Ammon's horn (tissue), 1 donor: ENCODE data around the gene MYO7B.
A peak's percentile ranks its signal among the peaks of the same experiment; 100 is the strongest.
"Not testable (repeated sequence)": the region's sequence is repeated elsewhere in the genome, so short reads cannot be mapped to it uniquely, and the experiment has no call there.

ENCODE experiments used
- DNase-seq: peaks from one replicate; pipeline ENCODE4 v3.0.0-alpha.2; 2016; ENCODE audit warnings: low spot score

The MYO7B gene

GRCh38 chr2:127524198-127524834 is 11.2 kb upstream of the MYO7B start:
- not testable (repeated sequence) for DNase-seq

DNA sequence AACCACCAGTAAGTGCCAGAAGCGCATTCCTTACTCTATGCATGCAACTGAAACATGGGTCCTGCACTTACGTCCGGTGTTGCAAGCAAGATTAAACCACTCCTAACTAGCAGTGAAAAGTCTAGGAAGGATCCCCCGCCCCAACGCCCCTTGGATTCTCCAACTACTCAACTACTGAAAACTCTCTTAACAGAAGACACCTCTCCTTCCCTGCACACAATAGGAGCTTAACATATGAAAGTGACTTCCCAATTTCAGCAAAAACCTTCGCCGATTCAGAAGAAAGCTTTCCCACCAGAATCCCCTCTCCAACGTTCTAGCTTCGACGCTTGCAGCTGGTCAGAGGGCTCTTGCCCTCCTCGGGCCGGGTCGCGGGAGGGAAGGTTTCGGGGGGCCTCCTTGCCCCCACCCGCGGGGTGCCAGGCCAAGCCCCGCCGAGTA is 9.8 kb upstream of the MYO7B start:
- no peak for DNase-seq

DNA sequence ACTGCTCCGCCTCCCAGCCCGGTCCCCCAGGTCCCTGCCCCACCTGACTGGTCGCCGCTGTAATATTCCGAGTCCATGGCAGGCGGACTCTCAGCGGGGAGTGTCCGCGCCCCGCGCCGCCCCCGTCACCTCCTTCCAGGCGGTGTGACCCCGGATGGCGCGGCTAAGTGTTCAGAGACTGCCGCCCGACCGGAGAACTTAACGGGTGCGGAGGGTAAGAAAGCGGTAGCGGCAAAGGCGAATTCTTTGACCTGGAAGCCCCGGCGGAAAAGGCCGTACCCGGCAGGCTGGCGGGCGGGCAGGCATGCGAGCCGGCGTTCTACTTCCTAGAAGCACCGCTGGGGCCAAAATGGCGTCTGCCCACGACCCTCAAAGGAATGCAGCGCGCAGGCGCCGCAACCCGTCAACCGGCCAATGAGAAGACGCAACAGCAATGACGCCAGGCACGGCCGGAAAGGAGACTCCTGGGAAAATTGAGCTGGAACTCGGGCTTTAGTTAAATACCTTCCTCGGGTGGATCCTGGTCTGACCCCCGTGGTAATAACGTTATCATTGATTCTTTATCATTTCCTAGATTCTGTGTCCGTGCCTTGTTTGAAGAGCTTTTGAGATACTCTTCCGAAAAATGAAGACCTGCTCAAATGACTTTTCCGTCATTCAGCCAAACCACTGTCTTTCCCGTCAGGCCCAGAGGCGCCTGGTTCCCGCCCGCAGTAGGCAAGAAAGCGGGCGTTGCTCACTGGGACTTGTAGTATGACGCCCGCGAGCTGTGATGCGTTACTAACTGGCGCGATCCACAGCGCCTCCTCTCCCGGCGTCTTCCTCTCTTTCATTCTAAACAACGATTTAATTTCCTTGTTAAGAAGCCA is 9.1 kb upstream of the MYO7B start, which contains the start of gene IWS1:
IWS1 (minus strand) TSS at position 358 of the 869 bp plus-strand sequence; CDS start at position 77, 281 bp downstream.
- peak; percentile 97 for DNase-seq

- no peak for DNase-seq
These were observed 8.3 kb upstream of the MYO7B start for GRCh38 chr2:127527001-127527804.

DNA sequence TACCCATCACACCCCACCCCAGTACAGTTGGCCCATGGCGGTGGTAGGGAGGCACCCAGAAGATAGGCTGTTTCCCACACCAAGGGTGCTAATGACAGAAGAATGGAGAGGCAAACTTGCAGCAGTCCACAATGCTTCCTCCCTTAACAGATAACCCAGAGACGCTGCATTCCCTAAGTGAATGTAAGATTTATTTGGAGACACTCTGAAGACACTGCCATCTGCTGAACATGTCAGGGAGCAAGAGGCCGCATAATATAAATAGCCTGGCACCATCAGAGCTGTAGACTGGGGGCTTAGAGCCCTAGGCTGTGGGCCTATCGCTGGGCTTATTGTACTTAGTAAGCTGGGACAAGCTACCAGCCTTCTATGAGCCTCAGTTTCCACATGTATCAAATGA is 7.0 kb upstream of the MYO7B start:
- DNase-seq, result no peak

GRCh38 chr2:127529416-127529815 is 6.1 kb upstream of the MYO7B start:
- not testable (repeated sequence) for DNase-seq

GRCh38 chr2:127530245-127531140 is 5.0 kb upstream of the MYO7B start:
- DNase-seq, result no peak

- DNase-seq, result no peak
These were observed 4.2 kb upstream of the MYO7B start for GRCh38 chr2:127531221-127531648.

GRCh38 chr2:127532296-127532695 is 3.2 kb upstream of the MYO7B start:
- no peak for DNase-seq

DNA sequence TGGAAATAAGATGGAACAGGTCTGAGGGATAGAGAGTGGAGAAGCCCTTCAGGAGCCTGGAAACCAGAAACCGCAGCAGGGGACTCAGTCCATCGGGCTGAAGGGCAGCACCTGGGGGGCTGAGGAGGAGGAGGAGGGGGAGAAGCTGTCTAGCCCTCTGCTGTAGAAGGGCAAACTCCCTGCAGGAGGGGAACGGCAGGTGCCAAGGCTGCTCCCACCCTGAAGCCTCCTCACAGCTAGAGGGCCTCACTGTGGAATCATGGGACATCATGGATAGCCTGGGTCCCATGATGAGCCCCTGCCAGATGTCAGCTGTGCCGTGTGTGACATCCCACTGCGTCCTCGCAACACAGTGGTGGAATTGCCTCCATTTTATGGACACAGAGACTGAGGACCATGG is 435 bp downstream of the MYO7B start:
- no peak for DNase-seq

DNA sequence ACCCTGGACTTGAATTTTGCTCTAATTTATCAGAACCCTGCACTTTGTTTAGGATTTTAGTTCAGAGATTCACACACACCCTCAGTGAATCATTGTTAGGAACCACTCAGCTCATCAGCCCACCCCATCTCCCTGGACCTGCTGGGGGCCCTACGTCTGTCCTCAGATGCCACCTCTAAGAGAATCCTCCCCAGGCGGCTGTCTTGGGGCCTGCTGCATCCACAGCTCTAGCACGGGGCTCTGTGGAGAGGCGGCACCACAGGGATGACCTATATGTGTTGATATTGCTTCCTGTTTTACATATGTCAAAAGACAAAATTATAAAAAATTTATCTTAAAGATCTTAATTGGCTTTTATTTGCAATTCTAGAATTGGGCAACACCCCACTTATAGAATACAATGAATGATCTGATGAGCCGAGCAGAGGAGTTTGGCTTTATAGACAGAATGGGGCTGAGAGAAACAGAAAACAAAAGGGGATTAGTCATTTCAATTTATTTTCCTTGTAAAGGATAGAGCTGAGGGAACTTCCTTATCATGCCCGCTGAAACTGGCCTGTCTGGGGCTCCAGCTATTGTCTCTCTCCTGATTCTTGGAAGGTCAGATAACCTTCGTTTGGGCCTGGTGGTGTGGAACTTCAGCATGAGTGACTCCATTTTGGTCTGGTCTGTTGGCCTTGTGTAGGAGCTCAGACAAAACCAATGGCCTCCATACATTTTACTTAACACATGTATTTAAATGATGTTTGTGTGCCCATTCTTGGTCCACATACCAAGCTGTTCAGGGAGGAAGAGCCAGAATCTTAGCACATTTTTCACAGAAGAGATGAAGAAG is 1.4 kb downstream of the MYO7B start:
- DNase-seq, result no peak

DNA sequence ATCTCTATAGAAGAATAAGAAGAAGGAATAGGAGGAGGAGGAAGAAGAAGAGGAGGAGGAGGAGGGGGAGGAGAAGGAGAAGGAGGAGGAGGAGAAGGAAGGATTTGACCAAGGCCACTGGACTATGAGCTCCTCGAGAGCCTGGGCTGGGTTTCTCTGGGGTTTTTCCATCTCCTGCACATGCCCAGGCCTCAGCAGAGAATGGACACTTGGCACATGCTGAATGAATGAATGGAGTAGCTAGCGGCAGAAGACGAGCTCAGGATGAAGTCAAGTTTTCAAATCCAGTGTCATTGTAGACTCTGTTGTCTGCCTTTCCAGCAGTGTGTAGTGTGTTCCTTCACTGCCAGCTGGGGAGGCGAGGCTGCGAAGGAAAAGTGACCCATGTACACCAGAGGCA is 2.2 kb downstream of the MYO7B start:
- DNase-seq, result no peak

GRCh38 chr2:127541809-127542208 is 6.3 kb downstream of the MYO7B start:
- no peak for DNase-seq

DNA sequence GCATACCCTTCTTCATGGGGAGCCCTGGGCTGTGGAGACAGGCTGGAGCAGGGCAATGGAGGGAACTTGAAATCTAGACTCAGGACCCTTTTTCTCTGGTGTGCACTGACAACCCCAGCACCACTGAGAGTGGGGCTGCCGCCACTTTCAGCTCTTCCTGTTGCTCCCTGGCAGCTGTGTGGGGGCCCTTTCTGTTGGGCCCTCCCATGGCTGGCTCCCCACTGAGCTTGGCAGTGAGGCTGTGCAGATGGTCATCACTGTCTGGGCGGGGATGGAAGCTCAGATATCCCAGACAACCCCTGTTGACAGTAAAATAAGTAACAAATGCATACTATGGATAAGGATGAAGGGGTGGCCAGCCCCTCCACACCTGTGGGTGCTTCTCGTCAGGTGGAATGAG is 6.7 kb downstream of the MYO7B start:
- DNase-seq, result no peak

GRCh38 chr2:127543013-127543501 is 7.6 kb downstream of the MYO7B start:
- not testable (repeated sequence) for DNase-seq

GRCh38 chr2:127545189-127545588 is 9.7 kb downstream of the MYO7B start:
- no peak for DNase-seq

DNA sequence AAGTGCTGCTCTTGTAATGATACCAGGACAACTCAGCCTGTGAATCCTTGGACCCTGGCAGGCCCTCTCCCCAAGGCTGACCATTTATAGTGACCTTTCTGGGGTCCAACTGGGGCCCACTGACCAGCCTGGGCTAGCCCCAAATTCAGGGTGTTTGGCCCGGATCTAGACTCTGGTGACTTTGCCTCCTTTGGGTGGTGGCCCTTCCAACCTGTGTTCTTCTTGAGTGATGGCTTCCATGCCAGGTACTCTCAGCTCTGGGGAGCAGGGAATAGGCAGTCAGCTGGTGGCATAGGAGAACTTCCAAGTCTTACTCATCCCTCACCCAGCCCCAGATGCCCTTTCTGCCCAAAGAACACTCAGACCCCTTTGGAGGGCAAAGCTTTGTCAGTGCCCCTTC is 10.3 kb downstream of the MYO7B start:
- DNase-seq, result no peak

DNA sequence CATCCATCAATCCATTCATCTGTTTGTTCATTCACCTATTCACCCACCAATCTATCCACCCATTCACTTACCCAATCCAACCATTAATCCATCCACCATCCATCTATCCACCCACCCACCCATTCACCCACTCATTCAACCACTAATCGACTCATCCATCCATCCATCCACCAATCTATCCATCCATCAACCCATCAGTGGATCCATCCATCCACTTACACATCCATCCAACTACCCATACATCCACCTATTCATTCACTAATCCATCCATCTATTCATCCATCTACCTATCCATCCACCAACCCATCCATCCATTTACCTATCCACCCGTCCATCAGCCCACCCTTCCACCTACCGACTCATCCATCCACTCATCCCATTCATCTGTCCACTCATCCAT is 11.3 kb downstream of the MYO7B start:
- no peak for DNase-seq

DNA sequence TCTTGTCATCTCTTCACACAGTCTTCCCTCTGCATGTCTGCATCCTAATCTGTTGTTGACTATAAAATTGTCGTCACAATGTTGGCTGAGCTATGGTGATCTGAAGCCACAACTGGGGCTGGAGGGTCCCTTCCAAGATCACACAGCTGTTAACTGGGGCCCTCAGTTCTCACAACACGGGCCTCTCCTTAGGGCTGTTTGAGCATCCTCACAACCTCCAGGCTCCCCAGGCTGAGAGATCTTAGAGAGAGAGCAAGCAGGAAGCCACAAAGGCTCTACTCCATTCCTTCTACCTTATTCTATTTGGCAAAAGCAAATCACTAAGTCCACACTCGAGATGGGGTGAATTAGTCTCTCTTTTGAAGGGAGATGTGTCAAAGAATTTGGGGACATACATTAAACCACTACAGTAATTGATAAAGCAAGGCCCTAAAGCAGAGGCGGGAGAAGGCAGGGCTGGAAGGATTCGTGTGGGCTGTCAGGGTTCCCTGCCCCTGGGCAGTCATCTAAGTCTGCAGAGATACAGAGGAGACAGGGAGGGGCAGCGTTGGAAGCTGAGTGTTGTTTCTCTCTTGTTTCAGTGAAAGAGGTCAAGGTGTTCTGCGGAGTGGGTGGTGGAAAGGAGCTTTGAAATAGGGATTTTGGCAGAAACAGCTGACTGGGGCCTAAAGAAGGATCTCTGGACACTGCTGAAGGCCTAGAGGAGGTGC is 15.9 kb downstream of the MYO7B start:
- no peak for DNase-seq

GRCh38 chr2:127552336-127552735 is 16.9 kb downstream of the MYO7B start:
- DNase-seq, result no peak
